Measurements from ENCODE around the gene BDNF. TPM values are rescaled to one million over a fixed set of nuclear protein-coding genes. Genes with fewer than 3 reads are reported as not detected.
A peak's percentile ranks its signal among the peaks of the same experiment; 100 is the strongest.

The BDNF gene
- total and polyA plus RNA-seq, 8 donors: 0.04 to 0.15 (median 0.09) TPM

GRCh38 chr11:27720277-27720830 is 20.1 kb upstream of the BDNF start:
- no peak for TF ChIP-seq CTCF (IDR thresholded peaks at IDR 0.05)
- Histone ChIP-seq H3K27me3 (peaks cover 3 to 31% (median 7%) of the 10 kb centered on the region in 4 donors), H3K27ac (no peak overlapping the region), H3K9me3 (no peaks in the 10 kb centered on the region), H3K4me1 (peaks cover 0 to 14% (median 0%) of the 10 kb centered on the region in 3 donors), H3K4me3 (no peak overlapping the region), H3K36me3 (no peaks in the 10 kb centered on the region)
- no peak for FAIRE-seq
- intact Hi-C loops (cut with DNase I): no loop called here
- peak in 3 of 6 donors; percentile 37 to 45 (median 38) for DNase-seq
- ATAC-seq: peak in 3 of 4 donors; percentile 47 to 61 (median 53)
- WGBS, 2 donors: 5 to 6% methylated on average over 25 of the region's 25 CpGs

- intact Hi-C loops (cut with DNase I): no loop called here
- 6 to 9% methylated on average over 15 to 16 of the region's 16 CpGs for WGBS, 2 donors
- DNase-seq (no peak), ATAC-seq (no peak), FAIRE-seq (no peak)
- H3K36me3 ChIP-seq: no peaks in the 10 kb centered on the region
- peaks cover 0 to 14% (median 0%) of the 10 kb centered on the region in 3 donors for H3K4me1 ChIP-seq
- H3K27me3 ChIP-seq: peaks cover 3 to 31% (median 7%) of the 10 kb centered on the region in 4 donors
- H3K9me3 ChIP-seq: no peaks in the 10 kb centered on the region
- peak overlapping the region in 3 of 4 donors; percentile 18 to 51 (median 35) for H3K4me3 ChIP-seq
- no peak overlapping the region for H3K27ac ChIP-seq
- no peak for TF ChIP-seq CTCF (IDR thresholded peaks at IDR 0.05)
These were observed 19.3 kb upstream of the BDNF start for GRCh38 chr11:27719546-27719925.

GRCh38 chr11:27718863-27719545 is 18.7 kb upstream of the BDNF start:
- TF ChIP-seq CTCF (IDR thresholded peaks at IDR 0.05): no peak
- H3K27ac ChIP-seq: no peak overlapping the region

GRCh38 chr11:27718346-27718862 is 18.1 kb upstream of the BDNF start:
- TF ChIP-seq CTCF (IDR thresholded peaks at IDR 0.05): no peak
- DNase-seq (peak in 1 of 6 donors; percentile 36), ATAC-seq (peak; percentile 57 to 72 (median 70)), FAIRE-seq (no peak)
- WGBS, 2 donors: 1 to 2% methylated on average over 23 to 30 of the region's 30 CpGs
- peaks cover 3 to 33% (median 7%) of the 10 kb centered on the region in 4 donors for H3K27me3 ChIP-seq
- peaks cover 0 to 14% (median 0%) of the 10 kb centered on the region in 3 donors for H3K4me1 ChIP-seq
- peak overlapping the region; percentile 18 to 51 (median 28) for H3K4me3 ChIP-seq
- no peaks in the 10 kb centered on the region for H3K9me3 ChIP-seq
- no peak overlapping the region for H3K27ac ChIP-seq
- intact Hi-C loops (cut with DNase I): no loop called here
- H3K36me3 ChIP-seq: no peaks in the 10 kb centered on the region

More at GRCh38 chr11:27718863-27719545, 18.7 kb upstream of the BDNF start:
- Histone ChIP-seq H3K9me3 (no peaks in the 10 kb centered on the region), H3K4me1 (peaks cover 0 to 14% (median 0%) of the 10 kb centered on the region in 3 donors), H3K27me3 (peaks cover 3 to 31% (median 7%) of the 10 kb centered on the region in 4 donors), H3K36me3 (no peaks in the 10 kb centered on the region), H3K4me3 (peak overlapping the region; percentile 18 to 51 (median 28))
- ATAC-seq: peak; percentile 72 to 89 (median 82)
- WGBS, 2 donors: 1 to 2% methylated on average over 40 to 52 of the region's 52 CpGs
- DNase-seq: peak in 4 of 6 donors; percentile 20 to 78 (median 50)
- intact Hi-C loops (cut with DNase I): no loop called here
- FAIRE-seq: no peak

Measured in pancreas (tissue), 10 donors.